IMR-90 (cell line): ENCODE data around the gene GALNT6. TPM values are rescaled to one million over a fixed set of nuclear protein-coding genes. Genes with fewer than 3 reads are reported as not detected.

ENCODE experiments used
- ATAC-seq: fragments of 200-7000 bp; cut with Tn5 transposase; 2 replicates; pipeline ENCODE4 v1.9.1; 2020; ENCODE audit warnings: low read depth, mild to moderate bottlenecking, moderate library complexity
- BruUV-seq: library from RNA; stranded (reverse); fragments of 400-500 nt; replicated peaks from 2 replicates; lab custom pipeline; 2021; lab: Mats Ljungman, UMichigan
- CTCF ChIA-PET: fragments of 300-600 bp; formaldehyde crosslinking; extraction: SDS; loops from one replicate; lab custom pipeline; 2021; ENCODE audit warnings: antibody characterized with exemption; lab: Yijun Ruan, JAX
- POLR2A ChIA-PET: fragments of 300-600 bp; sonication (Branson Sonifier 250); formaldehyde crosslinking; loops from one replicate; lab custom pipeline; 2022; ENCODE audit warnings: antibody characterized with exemption; ENCODE audit not compliant: unreplicated experiment; lab: Charles Lee
- DNase-seq: peaks from one replicate; pipeline ENCODE4 v3.0.0; 2013
- H2AFZ ChIP-seq: replicated peaks from 2 replicates; pipeline ENCODE3; 2013; ENCODE audit warnings: low read length, mild to moderate bottlenecking; ENCODE audit not compliant: poor library complexity
- H2AK5ac ChIP-seq: 2 replicates; pipeline ENCODE4 v1.6.1; 2013; ENCODE audit warnings: low read depth, low read length, inconsistent platforms
- H2AK9ac ChIP-seq: replicated peaks from 2 replicates; pipeline ENCODE3; 2013; ENCODE audit warnings: mild to moderate bottlenecking, low read depth, low read length, moderate library complexity; ENCODE audit not compliant: poor library complexity
- H2BK120ac ChIP-seq: 2 replicates; pipeline ENCODE4 v1.6.1; 2013; ENCODE audit warnings: low read depth, low read length, inconsistent platforms
- H2BK15ac ChIP-seq: 3 replicates; pipeline ENCODE4 v1.6.1; 2013; ENCODE audit warnings: low read depth, low read length, inconsistent platforms
- H2BK20ac ChIP-seq: 2 replicates; pipeline ENCODE4 v1.6.1; 2013; ENCODE audit warnings: low read depth, mild to moderate bottlenecking, inconsistent platforms, low read length, moderate library complexity
- H2BK5ac ChIP-seq: 2 replicates; pipeline ENCODE4 v1.6.1; 2013; ENCODE audit warnings: mild to moderate bottlenecking, low read depth, low read length, inconsistent platforms; ENCODE audit not compliant: poor library complexity, severe bottlenecking
- H3K14ac ChIP-seq: replicated peaks from 2 replicates; pipeline ENCODE4 v1.6.1; 2013; ENCODE audit warnings: low read depth, low read length, inconsistent platforms
- H3K18ac ChIP-seq: 2 replicates; pipeline ENCODE4 v1.6.1; 2013; ENCODE audit warnings: low read depth, low read length, control low read depth
- H3K23ac ChIP-seq: 2 replicates; pipeline ENCODE4 v1.6.1; 2013; ENCODE audit warnings: low read depth, low read length, inconsistent platforms
- H3K27ac ChIP-seq: 2 replicates; pipeline ENCODE4 v1.5.1; 2013; ENCODE audit warnings: mild to moderate bottlenecking, control low read depth, low read length; ENCODE audit not compliant: insufficient read depth
- H3K27me3 ChIP-seq: 2 replicates; pipeline ENCODE4 v1.6.1; 2013; ENCODE audit warnings: low read length; ENCODE audit not compliant: control insufficient read depth, insufficient read depth
- H3K36me3 ChIP-seq: 2 replicates; pipeline ENCODE4 v1.6.1; 2013; ENCODE audit warnings: low read length, mixed read lengths; ENCODE audit not compliant: control insufficient read depth, insufficient read depth
- H3K4ac ChIP-seq: 2 replicates; pipeline ENCODE4 v1.6.1; 2013; ENCODE audit warnings: low read depth, low read length, inconsistent platforms
- H3K4me1 ChIP-seq: 2 replicates; pipeline ENCODE4 v1.6.1; 2013; ENCODE audit warnings: low read length, mixed read lengths; ENCODE audit not compliant: control insufficient read depth, insufficient read depth
- H3K4me2 ChIP-seq: 2 replicates; pipeline ENCODE4 v1.6.1; 2013; ENCODE audit warnings: low read depth, mild to moderate bottlenecking, control low read depth, low read length, moderate library complexity
- H3K4me3 ChIP-seq: 2 replicates; pipeline ENCODE4 v1.5.1; 2013; ENCODE audit warnings: low read depth, mild to moderate bottlenecking, control low read depth, low read length, moderate library complexity; ENCODE audit not compliant: insufficient read depth
- H3K56ac ChIP-seq: 2 replicates; pipeline ENCODE4 v1.6.1; 2013; ENCODE audit warnings: low read length, inconsistent platforms; ENCODE audit not compliant: insufficient read depth; ENCODE audit errors: extremely low read depth
- H3K79me1 ChIP-seq, 2 experiments: 2 replicates each; pipeline ENCODE4 v1.6.1; 2013; ENCODE audit warnings: low read length in 2 of 2, inconsistent platforms in 1 of 2, low read depth in 1 of 2
- H3K9ac ChIP-seq: 2 replicates; pipeline ENCODE4 v1.6.1; 2013; ENCODE audit warnings: low read depth, low read length, control low read depth
- H3K9me1 ChIP-seq: 2 replicates; pipeline ENCODE4 v1.6.1; 2013; ENCODE audit warnings: low read length, inconsistent platforms; ENCODE audit not compliant: insufficient read depth
- H3K9me3 ChIP-seq: 2 replicates; pipeline ENCODE4 v1.6.1; 2013; ENCODE audit warnings: low read length; ENCODE audit not compliant: control insufficient read depth, insufficient read depth
- H4K20me1 ChIP-seq: 2 replicates; pipeline ENCODE4 v1.6.1; 2013; ENCODE audit warnings: low read length, inconsistent platforms; ENCODE audit not compliant: insufficient read depth
- H4K5ac ChIP-seq: 2 replicates; pipeline ENCODE4 v1.6.1; 2013; ENCODE audit warnings: mild to moderate bottlenecking, low read depth, low read length, control low read depth
- H4K8ac ChIP-seq, 2 experiments: 2 replicates each; pipeline ENCODE4 v1.6.1; 2013; ENCODE audit warnings: low read depth in 2 of 2, low read length in 2 of 2, control low read depth in 1 of 2, inconsistent platforms in 1 of 2
- H4K91ac ChIP-seq: 2 replicates; pipeline ENCODE4 v1.6.1; 2013; ENCODE audit warnings: low read depth, low read length, inconsistent platforms; ENCODE audit not compliant: insufficient read depth
- BHLHE40 ChIP-seq: fragments of 150-350 bp; IDR thresholded peaks from 2 replicates; pipeline ENCODE4 v1.6.1; 2016; ENCODE audit warnings: mild to moderate bottlenecking, low read depth, low read length
- CEBPB ChIP-seq: IDR thresholded peaks from 2 replicates; pipeline ENCODE4 v1.6.1; 2012; ENCODE audit warnings: low read depth, low read length, improper control_type of control experiment
- FOS ChIP-seq: fragments of 150-350 bp; IDR thresholded peaks from 2 replicates; pipeline ENCODE4 v1.6.1; 2016; ENCODE audit warnings: low read depth, low read length
- MAFK ChIP-seq: IDR thresholded peaks from 2 replicates; pipeline ENCODE4 v1.6.1; 2012; ENCODE audit warnings: low read depth, low read length, improper control_type of control experiment
- MAZ ChIP-seq: IDR thresholded peaks from 2 replicates; pipeline ENCODE4 v1.6.1; 2012; ENCODE audit warnings: low read depth, mild to moderate bottlenecking, low read length, improper control_type of control experiment, moderate library complexity, borderline replicate concordance
- MXI1 ChIP-seq: IDR thresholded peaks from 2 replicates; pipeline ENCODE4 v1.6.1; 2012; ENCODE audit warnings: low read depth, mild to moderate bottlenecking, low read length, moderate library complexity, borderline replicate concordance
- NFE2L2 ChIP-seq: fragments of 150-350 bp; IDR thresholded peaks from 2 replicates; pipeline ENCODE4 v1.6.1; 2016; ENCODE audit warnings: low read depth, mild to moderate bottlenecking, low read length
- RAD21 ChIP-seq: IDR thresholded peaks from 2 replicates; pipeline ENCODE4 v1.6.1; 2012; ENCODE audit warnings: low read length, improper control_type of control experiment
- RCOR1 ChIP-seq: IDR thresholded peaks from 2 replicates; pipeline ENCODE4 v1.6.1; 2012; ENCODE audit warnings: mild to moderate bottlenecking, low read length, improper control_type of control experiment; ENCODE audit not compliant: insufficient replicate concordance
- RFX5 ChIP-seq: IDR thresholded peaks from 2 replicates; pipeline ENCODE4 v1.8.0; 2012; ENCODE audit warnings: low read depth, mild to moderate bottlenecking, low read length, moderate library complexity
- SMC3 ChIP-seq: fragments of 150-350 bp; IDR thresholded peaks from 2 replicates; pipeline ENCODE4 v1.6.1; 2016; ENCODE audit warnings: low read depth, mild to moderate bottlenecking, antibody characterized with exemption, low read length, moderate library complexity
- WGBS, 2 experiments: methylation state at CpG; one replicate each; pipeline versions ENCODE4 v1.1.5 to v1.1.7; 2013; ENCODE audit warnings: missing lambda C conversion rate in 2 of 2; ENCODE audit not compliant: insufficient read length in 1 of 2; ENCODE audit errors: extremely low coverage in 2 of 2; 5-methylcytosine and 5-hydroxymethylcytosine counted together
- dilution Hi-C: fragments of 300-500 bp; cut with HindIII; formaldehyde crosslinking; loops from one replicate; pipeline ENCODE4 v1.14.3; 2018; ENCODE audit warnings: low sequenced_read_pairs; ENCODE audit not compliant: unreplicated experiment
- in situ Hi-C: fragments of 300-500 bp; cut with MboI; formaldehyde crosslinking; loops from 3 replicates; pipeline ENCODE4 v1.14.3; 2019; ENCODE audit warnings: low sequenced_read_pairs, inconsistent platforms, mixed read lengths
- intact Hi-C: fragments of 100-400 bp; cut with micrococcal nuclease; formaldehyde crosslinking; loops from 2 replicates; pipeline ENCODE4 v1.10.0; 2022
- polyA plus RNA-seq, 3 experiments: library from polyadenylated mRNA; depleted of rRNA; stranded (reverse); fragments of >200 nt; gene quantifications; 2 replicates each; pipeline ENCODE4 v1.2.3, GENCODE V29; 2012; ENCODE audit warnings: low replicate concordance in 1 of 3
- total RNA-seq: library from RNA; depleted of rRNA; stranded (reverse); fragments of >200 nt; gene quantifications from 2 replicates; pipeline ENCODE4 v1.2.3, GENCODE V29; 2012
- TF ChIP-seq, protein P1 (sequence below): conservative IDR thresholded peaks from 2 replicates; pipeline ENCODE4 v1.5.1; 2012; ENCODE audit warnings: mild to moderate bottlenecking, low read depth, low read length, improper control_type of control experiment
- TF ChIP-seq, protein P2 (sequence below): fragments of 150-350 bp; IDR thresholded peaks from 2 replicates; pipeline ENCODE4 v1.6.1; 2016; ENCODE audit warnings: low read depth, mild to moderate bottlenecking, low read length, moderate library complexity, borderline replicate concordance
- TF ChIP-seq, protein P3 (sequence below): fragments of 150-350 bp; IDR thresholded peaks from 2 replicates; pipeline ENCODE4 v1.6.1; 2017; ENCODE audit warnings: mild to moderate bottlenecking, antibody characterized with exemption, low read length, low read depth

GALNT6 gene
- total and polyA plus RNA-seq, 2 of the 4 experiments (the other 2 are of a cell fraction): 17.1 to 23.7 TPM

- no peak overlapping the region for H2AFZ ChIP-seq
- H3K4me1 ChIP-seq: no peaks in the 10 kb centered on the region
- intact Hi-C loops (no loop called here), dilution Hi-C loops (no loop called here), in situ Hi-C loops (no loop called here)
- H2BK120ac ChIP-seq: no peak overlapping the region
- H3K4ac ChIP-seq: no peak overlapping the region
- H3K14ac ChIP-seq: no peak overlapping the region
- H3K23ac ChIP-seq: no peak overlapping the region
- H3K4me3 ChIP-seq: no peak overlapping the region
- no peaks in the 10 kb centered on the region for H3K9me1 ChIP-seq
- WGBS, 2 experiments: no CpG with 5 or more reads among the region's 8 CpGs
- no peak overlapping the region for H4K5ac ChIP-seq
- H4K20me1 ChIP-seq: no peaks in the 10 kb centered on the region
- H2AK5ac ChIP-seq: no peak overlapping the region
- H3K56ac ChIP-seq: no peak overlapping the region
- H3K18ac ChIP-seq: no peak overlapping the region
- BruUV-seq: no TSS peak
- no peak overlapping the region for H4K8ac ChIP-seq
- no peaks in the 10 kb centered on the region for H3K36me3 ChIP-seq
- H3K27ac ChIP-seq: no peak overlapping the region
- no peak overlapping the region for H2BK5ac ChIP-seq
- H3K9ac ChIP-seq: no peak overlapping the region
- no peaks in the 10 kb centered on the region for H3K79me1 ChIP-seq
- TF ChIP-seq FOS: no peak
- no peak for TF ChIP-seq MXI1
- no peak for TF ChIP-seq NFE2L2
- no peak for TF ChIP-seq SMC3
- TF ChIP-seq, protein P1, sequence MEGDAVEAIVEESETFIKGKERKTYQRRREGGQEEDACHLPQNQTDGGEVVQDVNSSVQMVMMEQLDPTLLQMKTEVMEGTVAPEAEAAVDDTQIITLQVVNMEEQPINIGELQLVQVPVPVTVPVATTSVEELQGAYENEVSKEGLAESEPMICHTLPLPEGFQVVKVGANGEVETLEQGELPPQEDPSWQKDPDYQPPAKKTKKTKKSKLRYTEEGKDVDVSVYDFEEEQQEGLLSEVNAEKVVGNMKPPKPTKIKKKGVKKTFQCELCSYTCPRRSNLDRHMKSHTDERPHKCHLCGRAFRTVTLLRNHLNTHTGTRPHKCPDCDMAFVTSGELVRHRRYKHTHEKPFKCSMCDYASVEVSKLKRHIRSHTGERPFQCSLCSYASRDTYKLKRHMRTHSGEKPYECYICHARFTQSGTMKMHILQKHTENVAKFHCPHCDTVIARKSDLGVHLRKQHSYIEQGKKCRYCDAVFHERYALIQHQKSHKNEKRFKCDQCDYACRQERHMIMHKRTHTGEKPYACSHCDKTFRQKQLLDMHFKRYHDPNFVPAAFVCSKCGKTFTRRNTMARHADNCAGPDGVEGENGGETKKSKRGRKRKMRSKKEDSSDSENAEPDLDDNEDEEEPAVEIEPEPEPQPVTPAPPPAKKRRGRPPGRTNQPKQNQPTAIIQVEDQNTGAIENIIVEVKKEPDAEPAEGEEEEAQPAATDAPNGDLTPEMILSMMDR: no peak
- TF ChIP-seq MAFK: no peak
- TF ChIP-seq BHLHE40: no peak
- TF ChIP-seq, protein P2, sequence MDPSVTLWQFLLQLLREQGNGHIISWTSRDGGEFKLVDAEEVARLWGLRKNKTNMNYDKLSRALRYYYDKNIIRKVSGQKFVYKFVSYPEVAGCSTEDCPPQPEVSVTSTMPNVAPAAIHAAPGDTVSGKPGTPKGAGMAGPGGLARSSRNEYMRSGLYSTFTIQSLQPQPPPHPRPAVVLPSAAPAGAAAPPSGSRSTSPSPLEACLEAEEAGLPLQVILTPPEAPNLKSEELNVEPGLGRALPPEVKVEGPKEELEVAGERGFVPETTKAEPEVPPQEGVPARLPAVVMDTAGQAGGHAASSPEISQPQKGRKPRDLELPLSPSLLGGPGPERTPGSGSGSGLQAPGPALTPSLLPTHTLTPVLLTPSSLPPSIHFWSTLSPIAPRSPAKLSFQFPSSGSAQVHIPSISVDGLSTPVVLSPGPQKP: no peak
- no peak for TF ChIP-seq CEBPB
- TF ChIP-seq RCOR1: no peak
- no peak for TF ChIP-seq RFX5
- no peak for TF ChIP-seq MAZ
- TF ChIP-seq, protein P3, sequence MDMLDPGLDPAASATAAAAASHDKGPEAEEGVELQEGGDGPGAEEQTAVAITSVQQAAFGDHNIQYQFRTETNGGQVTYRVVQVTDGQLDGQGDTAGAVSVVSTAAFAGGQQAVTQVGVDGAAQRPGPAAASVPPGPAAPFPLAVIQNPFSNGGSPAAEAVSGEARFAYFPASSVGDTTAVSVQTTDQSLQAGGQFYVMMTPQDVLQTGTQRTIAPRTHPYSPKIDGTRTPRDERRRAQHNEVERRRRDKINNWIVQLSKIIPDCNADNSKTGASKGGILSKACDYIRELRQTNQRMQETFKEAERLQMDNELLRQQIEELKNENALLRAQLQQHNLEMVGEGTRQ: no peak
- no peak for TF ChIP-seq RAD21
- no peak overlapping the region for H2BK15ac ChIP-seq
- H3K9me3 ChIP-seq: no peaks in the 10 kb centered on the region
- DNase-seq (no peak), ATAC-seq (no peak)
- POLR2A ChIA-PET: no interaction called here
- CTCF ChIA-PET: no interaction called here
- no peak overlapping the region for H2BK20ac ChIP-seq
- no peak overlapping the region for H4K91ac ChIP-seq
- H3K4me2 ChIP-seq: no peak overlapping the region
- no peak overlapping the region for H2AK9ac ChIP-seq
- H3K27me3 ChIP-seq: no peaks in the 10 kb centered on the region; the same call in 1 of the 2 replicates
Observed at GRCh38 chr12:51409846-51410245, 18.6 kb upstream of the GALNT6 start.
